Measurements from ENCODE around the gene AGBL1. TPM values are rescaled to one million over a fixed set of nuclear protein-coding genes. Genes with fewer than 3 reads are reported as not detected.

AGBL1 gene
- total and polyA plus RNA-seq, 8 donors: under 0.01 to 0.18 TPM; not detected in 6

GRCh38 chr15:86328658-86329057 is 249.0 kb downstream of the AGBL1 start:
- Histone ChIP-seq H3K4me1 (no peaks in the 10 kb centered on the region), H3K36me3 (no peaks in the 10 kb centered on the region), H3K27me3 (no peaks in the 10 kb centered on the region), H3K9me3 (peaks cover 0 to 41% (median 37%) of the 10 kb centered on the region in 4 donors), H3K27ac (no peak overlapping the region), H3K4me3 (no peak overlapping the region)
- no peak for DNase-seq
- intact Hi-C loops (cut with DNase I; ENCODE audit: low total_unique reads): no loop called here
- WGBS, 5 donors: 64 to 85% (median 73%) methylated on average over 2 of the region's 2 CpGs
- TF ChIP-seq CTCF (IDR thresholded peaks at IDR 0.05): no peak
- no peak for TF ChIP-seq POLR2AphosphoS5 (IDR thresholded peaks at IDR 0.05)
- no peak for TF ChIP-seq POLR2A (IDR thresholded peaks at IDR 0.05)
- TF ChIP-seq EP300 (IDR thresholded peaks at IDR 0.05): no peak

- TF ChIP-seq POLR2AphosphoS5 (IDR thresholded peaks at IDR 0.05) (no peak), EP300 (IDR thresholded peaks at IDR 0.05) (no peak), CTCF (IDR thresholded peaks at IDR 0.05) (no peak), POLR2A (IDR thresholded peaks at IDR 0.05) (no peak)
- intact Hi-C loops (cut with DNase I; ENCODE audit: low total_unique reads): no loop called here
- no peaks in the 10 kb centered on the region for H3K4me1 ChIP-seq
- H3K4me3 ChIP-seq: no peak overlapping the region
- 84 to 100% (median 91%) methylated on average over 3 of the region's 3 CpGs for WGBS, 5 donors
- H3K27ac ChIP-seq: no peak overlapping the region
- peaks cover 0 to 41% (median 37%) of the 10 kb centered on the region in 4 donors for H3K9me3 ChIP-seq
- no peaks in the 10 kb centered on the region for H3K27me3 ChIP-seq
- no peaks in the 10 kb centered on the region for H3K36me3 ChIP-seq
- no peak for DNase-seq
Observed at GRCh38 chr15:86329311-86330013, 249.8 kb downstream of the AGBL1 start.

- no peak for TF ChIP-seq POLR2A (IDR thresholded peaks at IDR 0.05)
- no peak for TF ChIP-seq EP300 (IDR thresholded peaks at IDR 0.05)
- TF ChIP-seq CTCF (IDR thresholded peaks at IDR 0.05): no peak
- TF ChIP-seq POLR2AphosphoS5 (IDR thresholded peaks at IDR 0.05): no peak
Observed at GRCh38 chr15:86333819-86334218, 254.1 kb downstream of the AGBL1 start.

GRCh38 chr15:86336051-86336788 is 256.5 kb downstream of the AGBL1 start:
- Histone ChIP-seq H3K36me3 (no peaks in the 10 kb centered on the region), H3K9me3 (peaks cover 0 to 11% (median 10%) of the 10 kb centered on the region in 4 donors), H3K4me1 (no peaks in the 10 kb centered on the region), H3K27me3 (no peaks in the 10 kb centered on the region), H3K4me3 (no peak overlapping the region), H3K27ac (no peak overlapping the region)
- 50 to 70% (median 67%) methylated on average over 6 of the region's 6 CpGs for WGBS, 5 donors
- no peak for DNase-seq
- TF ChIP-seq EP300 (IDR thresholded peaks at IDR 0.05): no peak
- no peak for TF ChIP-seq POLR2A (IDR thresholded peaks at IDR 0.05)
- TF ChIP-seq CTCF (IDR thresholded peaks at IDR 0.05): no peak
- no peak for TF ChIP-seq POLR2AphosphoS5 (IDR thresholded peaks at IDR 0.05)
- intact Hi-C loops (cut with DNase I; ENCODE audit: low total_unique reads): no loop called here

More at GRCh38 chr15:86333819-86334218, 254.1 kb downstream of the AGBL1 start:
- H3K9me3 ChIP-seq: peaks cover 0 to 36% (median 33%) of the 10 kb centered on the region in 4 donors
- H3K4me1 ChIP-seq: no peaks in the 10 kb centered on the region
- no peak for DNase-seq
- H3K4me3 ChIP-seq: no peak overlapping the region
- no peaks in the 10 kb centered on the region for H3K27me3 ChIP-seq
- no peaks in the 10 kb centered on the region for H3K36me3 ChIP-seq
- intact Hi-C loops (cut with DNase I; ENCODE audit: low total_unique reads): no loop called here
- H3K27ac ChIP-seq: no peak overlapping the region
